ENCODE data around the gene FZD2. TPM values are rescaled to one million over a fixed set of nuclear protein-coding genes. Genes with fewer than 3 reads are reported as not detected.

FZD2 gene
- total and polyA plus RNA-seq, 9 of the 15 experiments (the other 6 are each of a cell fraction or from before 2014, with no cell fraction given): 0.03 to 4.5 (median 1.1) TPM; not detected in 1

DNA sequence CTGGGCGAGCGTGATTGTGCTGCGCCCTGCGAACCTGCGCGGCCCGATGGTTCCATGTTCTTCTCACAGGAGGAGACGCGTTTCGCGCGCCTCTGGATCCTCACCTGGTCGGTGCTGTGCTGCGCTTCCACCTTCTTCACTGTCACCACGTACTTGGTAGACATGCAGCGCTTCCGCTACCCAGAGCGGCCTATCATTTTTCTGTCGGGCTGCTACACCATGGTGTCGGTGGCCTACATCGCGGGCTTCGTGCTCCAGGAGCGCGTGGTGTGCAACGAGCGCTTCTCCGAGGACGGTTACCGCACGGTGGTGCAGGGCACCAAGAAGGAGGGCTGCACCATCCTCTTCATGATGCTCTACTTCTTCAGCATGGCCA, 1.0 kb downstream of the FZD2 start (continued):
- TF ChIP-seq, protein P1, sequence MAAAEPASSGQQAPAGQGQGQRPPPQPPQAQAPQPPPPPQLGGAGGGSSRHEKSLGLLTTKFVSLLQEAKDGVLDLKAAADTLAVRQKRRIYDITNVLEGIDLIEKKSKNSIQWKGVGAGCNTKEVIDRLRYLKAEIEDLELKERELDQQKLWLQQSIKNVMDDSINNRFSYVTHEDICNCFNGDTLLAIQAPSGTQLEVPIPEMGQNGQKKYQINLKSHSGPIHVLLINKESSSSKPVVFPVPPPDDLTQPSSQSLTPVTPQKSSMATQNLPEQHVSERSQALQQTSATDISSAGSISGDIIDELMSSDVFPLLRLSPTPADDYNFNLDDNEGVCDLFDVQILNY (CRISPR knock-in tag; IDR thresholded peaks at IDR 0.05): no peak
- TF ChIP-seq, protein P2, sequence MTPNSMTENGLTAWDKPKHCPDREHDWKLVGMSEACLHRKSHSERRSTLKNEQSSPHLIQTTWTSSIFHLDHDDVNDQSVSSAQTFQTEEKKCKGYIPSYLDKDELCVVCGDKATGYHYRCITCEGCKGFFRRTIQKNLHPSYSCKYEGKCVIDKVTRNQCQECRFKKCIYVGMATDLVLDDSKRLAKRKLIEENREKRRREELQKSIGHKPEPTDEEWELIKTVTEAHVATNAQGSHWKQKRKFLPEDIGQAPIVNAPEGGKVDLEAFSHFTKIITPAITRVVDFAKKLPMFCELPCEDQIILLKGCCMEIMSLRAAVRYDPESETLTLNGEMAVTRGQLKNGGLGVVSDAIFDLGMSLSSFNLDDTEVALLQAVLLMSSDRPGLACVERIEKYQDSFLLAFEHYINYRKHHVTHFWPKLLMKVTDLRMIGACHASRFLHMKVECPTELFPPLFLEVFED (CRISPR knock-in tag; conservative IDR thresholded peaks at IDR 0.05): no peak
- no peak for TF ChIP-seq EWSR1 (IDR thresholded peaks at IDR 0.05; ENCODE audit: borderline replicate concordance, low read depth, partially characterized antibody)

DNA sequence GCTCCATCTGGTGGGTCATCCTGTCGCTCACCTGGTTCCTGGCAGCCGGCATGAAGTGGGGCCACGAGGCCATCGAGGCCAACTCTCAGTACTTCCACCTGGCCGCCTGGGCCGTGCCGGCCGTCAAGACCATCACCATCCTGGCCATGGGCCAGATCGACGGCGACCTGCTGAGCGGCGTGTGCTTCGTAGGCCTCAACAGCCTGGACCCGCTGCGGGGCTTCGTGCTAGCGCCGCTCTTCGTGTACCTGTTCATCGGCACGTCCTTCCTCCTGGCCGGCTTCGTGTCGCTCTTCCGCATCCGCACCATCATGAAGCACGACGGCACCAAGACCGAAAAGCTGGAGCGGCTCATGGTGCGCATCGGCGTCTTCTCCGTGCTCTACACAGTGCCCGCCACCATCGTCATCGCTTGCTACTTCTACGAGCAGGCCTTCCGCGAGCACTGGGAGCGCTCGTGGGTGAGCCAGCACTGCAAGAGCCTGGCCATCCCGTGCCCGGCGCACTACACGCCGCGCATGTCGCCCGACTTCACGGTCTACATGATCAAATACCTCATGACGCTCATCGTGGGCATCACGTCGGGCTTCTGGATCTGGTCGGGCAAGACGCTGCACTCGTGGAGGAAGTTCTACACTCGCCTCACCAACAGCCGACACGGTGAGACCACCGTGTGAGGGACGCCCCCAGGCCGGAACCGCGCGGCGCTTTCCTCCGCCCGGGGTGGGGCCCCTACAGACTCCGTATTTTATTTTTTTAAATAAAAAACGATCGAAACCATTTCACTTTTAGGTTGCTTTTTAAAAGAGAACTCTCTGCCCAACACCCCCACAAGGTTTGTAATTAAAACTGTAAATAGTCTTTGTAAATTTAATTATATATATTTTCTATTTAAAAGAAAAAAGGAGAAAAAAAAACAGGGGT, 1.7 kb downstream of the FZD2 start:
- H3K27me3 ChIP-seq (ENCODE audit: control insufficient read depth in 2 of 2, insufficient read depth in 2 of 2, low read length in 2 of 2): no peaks in the 10 kb centered on the region
- no peaks in the 10 kb centered on the region for H3K36me3 ChIP-seq (ENCODE audit: control insufficient read depth, insufficient read depth, low read length)
- H3K27ac ChIP-seq (ENCODE audit: extremely low read depth, low read depth, low read length): no peak overlapping the region
- intact Hi-C loops (cut with micrococcal nuclease): no loop called here
- H3K4me2 ChIP-seq (ENCODE audit: insufficient read depth, low read length): no peak overlapping the region
- in situ Hi-C loops (cut with MboI): no loop called here
- H3K4me1 ChIP-seq (replicated peaks in 1 of 2; ENCODE audit: control insufficient read depth in 2 of 2, insufficient read depth in 2 of 2, low read length in 2 of 2): peaks cover 22 to 29% of the 10 kb centered on the region in 2 experiments; a peak in 4 of 5 replicates
- FAIRE-seq (no peak), DNase-seq (ENCODE audit: extremely low read depth in 1 of 4, low spot score in 3 of 4) (no peak), ATAC-seq (no peak)
- no peaks in the 10 kb centered on the region for H4K20me1 ChIP-seq (replicated peaks; ENCODE audit: control insufficient read depth, insufficient read depth, low read length)
- H3K9ac ChIP-seq (ENCODE audit: insufficient read depth in 1 of 2, low read depth in 2 of 2, low read length in 2 of 2): no peak overlapping the region
- WGBS (ENCODE audit: insufficient coverage, low coverage, missing lambda C conversion rate): 95% methylated on average over 64 of the region's 74 CpGs
- H3K79me2 ChIP-seq (ENCODE audit: control insufficient read depth, insufficient read depth, low read length): no peaks in the 10 kb centered on the region
- CTCF ChIA-PET (ENCODE audit: low intra/inter-chr PET ratio): no interaction called here
- H3K9me3 ChIP-seq (replicated peaks; ENCODE audit: control insufficient read depth, insufficient read depth, low read depth, low read length): no peaks in the 10 kb centered on the region
- POLR2A ChIA-PET: no interaction called here
- no peak overlapping the region for H2AFZ ChIP-seq (ENCODE audit: low read depth, low read length)
- H3K9me1 ChIP-seq (ENCODE audit: control insufficient read depth, insufficient read depth, low read length): no peaks in the 10 kb centered on the region
- BruUV-seq (replicated peaks): no TSS peak
- no peak overlapping the region for H3K4me3 ChIP-seq
- TF ChIP-seq CBX5 (IDR thresholded peaks at IDR 0.05; ENCODE audit: borderline replicate concordance, low read depth): no peak
- TF ChIP-seq, protein P3, sequence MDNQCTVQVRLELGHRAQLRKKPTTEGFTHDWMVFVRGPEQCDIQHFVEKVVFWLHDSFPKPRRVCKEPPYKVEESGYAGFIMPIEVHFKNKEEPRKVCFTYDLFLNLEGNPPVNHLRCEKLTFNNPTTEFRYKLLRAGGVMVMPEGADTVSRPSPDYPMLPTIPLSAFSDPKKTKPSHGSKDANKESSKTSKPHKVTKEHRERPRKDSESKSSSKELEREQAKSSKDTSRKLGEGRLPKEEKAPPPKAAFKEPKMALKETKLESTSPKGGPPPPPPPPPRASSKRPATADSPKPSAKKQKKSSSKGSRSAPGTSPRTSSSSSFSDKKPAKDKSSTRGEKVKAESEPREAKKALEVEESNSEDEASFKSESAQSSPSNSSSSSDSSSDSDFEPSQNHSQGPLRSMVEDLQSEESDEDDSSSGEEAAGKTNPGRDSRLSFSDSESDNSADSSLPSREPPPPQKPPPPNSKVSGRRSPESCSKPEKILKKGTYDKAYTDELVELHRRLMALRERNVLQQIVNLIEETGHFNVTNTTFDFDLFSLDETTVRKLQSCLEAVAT (IDR thresholded peaks at IDR 0.05): 0 out of 4 replicates have a peak, but pooled peaks of 1 of the 2 experiments have one; percentile 52
- no peak for TF ChIP-seq IRF2 (CRISPR knock-in tag; IDR thresholded peaks at IDR 0.05)
- TF ChIP-seq BRD4 (IDR thresholded peaks at IDR 0.05): no peak
- TF ChIP-seq, protein P4, sequence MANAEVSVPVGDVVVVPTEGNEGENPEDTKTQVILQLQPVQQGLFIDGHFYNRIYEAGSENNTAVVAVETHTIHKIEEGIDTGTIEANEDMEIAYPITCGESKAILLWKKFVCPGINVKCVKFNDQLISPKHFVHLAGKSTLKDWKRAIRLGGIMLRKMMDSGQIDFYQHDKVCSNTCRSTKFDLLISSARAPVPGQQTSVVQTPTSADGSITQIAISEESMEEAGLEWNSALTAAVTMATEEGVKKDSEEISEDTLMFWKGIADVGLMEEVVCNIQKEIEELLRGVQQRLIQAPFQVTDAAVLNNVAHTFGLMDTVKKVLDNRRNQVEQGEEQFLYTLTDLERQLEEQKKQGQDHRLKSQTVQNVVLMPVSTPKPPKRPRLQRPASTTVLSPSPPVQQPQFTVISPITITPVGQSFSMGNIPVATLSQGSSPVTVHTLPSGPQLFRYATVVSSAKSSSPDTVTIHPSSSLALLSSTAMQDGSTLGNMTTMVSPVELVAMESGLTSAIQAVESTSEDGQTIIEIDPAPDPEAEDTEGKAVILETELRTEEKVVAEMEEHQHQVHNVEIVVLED (CRISPR knock-in tag; IDR thresholded peaks at IDR 0.05): no peak
- TF ChIP-seq ZFX (CRISPR knock-in tag; IDR thresholded peaks at IDR 0.05): 0 out of 2 replicates have a peak, but pooled peaks have one; percentile 16
- no peak for TF ChIP-seq CBFA2T2 (conservative IDR thresholded peaks at IDR 0.05)
- TF ChIP-seq, protein P5, sequence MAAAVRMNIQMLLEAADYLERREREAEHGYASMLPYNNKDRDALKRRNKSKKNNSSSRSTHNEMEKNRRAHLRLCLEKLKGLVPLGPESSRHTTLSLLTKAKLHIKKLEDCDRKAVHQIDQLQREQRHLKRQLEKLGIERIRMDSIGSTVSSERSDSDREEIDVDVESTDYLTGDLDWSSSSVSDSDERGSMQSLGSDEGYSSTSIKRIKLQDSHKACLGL (CRISPR knock-in tag; IDR thresholded peaks at IDR 0.05; ENCODE audit: borderline replicate concordance, poor library complexity, severe bottlenecking): no peak
- TF ChIP-seq ZNF146 (CRISPR knock-in tag; IDR thresholded peaks at IDR 0.05; ENCODE audit: unreplicated experiment): no peak
- no peak for TF ChIP-seq SOX6 (IDR thresholded peaks at IDR 0.05)

Measured in K562 (cell line).